ENCODE measurements around the gene BCAP29.

- TF ChIP-seq, protein P1, sequence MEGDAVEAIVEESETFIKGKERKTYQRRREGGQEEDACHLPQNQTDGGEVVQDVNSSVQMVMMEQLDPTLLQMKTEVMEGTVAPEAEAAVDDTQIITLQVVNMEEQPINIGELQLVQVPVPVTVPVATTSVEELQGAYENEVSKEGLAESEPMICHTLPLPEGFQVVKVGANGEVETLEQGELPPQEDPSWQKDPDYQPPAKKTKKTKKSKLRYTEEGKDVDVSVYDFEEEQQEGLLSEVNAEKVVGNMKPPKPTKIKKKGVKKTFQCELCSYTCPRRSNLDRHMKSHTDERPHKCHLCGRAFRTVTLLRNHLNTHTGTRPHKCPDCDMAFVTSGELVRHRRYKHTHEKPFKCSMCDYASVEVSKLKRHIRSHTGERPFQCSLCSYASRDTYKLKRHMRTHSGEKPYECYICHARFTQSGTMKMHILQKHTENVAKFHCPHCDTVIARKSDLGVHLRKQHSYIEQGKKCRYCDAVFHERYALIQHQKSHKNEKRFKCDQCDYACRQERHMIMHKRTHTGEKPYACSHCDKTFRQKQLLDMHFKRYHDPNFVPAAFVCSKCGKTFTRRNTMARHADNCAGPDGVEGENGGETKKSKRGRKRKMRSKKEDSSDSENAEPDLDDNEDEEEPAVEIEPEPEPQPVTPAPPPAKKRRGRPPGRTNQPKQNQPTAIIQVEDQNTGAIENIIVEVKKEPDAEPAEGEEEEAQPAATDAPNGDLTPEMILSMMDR (IDR thresholded peaks at IDR 0.05; ENCODE audit: insufficient read depth, low read depth, low read length): peak; percentile 57
- TF ChIP-seq EZH2 (IDR thresholded peaks at IDR 0.05; ENCODE audit: insufficient read depth, low read length): no peak
Measured at GRCh38 chr7:107643407-107643806, 63.4 kb downstream of the BCAP29 start.

Measured in astrocyte (in vitro differentiated cells and primary cell).